Astrocyte (in vitro differentiated cells and primary cell): ENCODE results near the gene FTO.

Source experiments
- CTCF ChIP-seq: IDR thresholded peaks from 2 replicates; pipeline ENCODE4 v1.5.1; 2011; ENCODE audit warnings: low read depth, mild to moderate bottlenecking, inconsistent platforms, low read length, moderate library complexity; ENCODE audit not compliant: insufficient read depth
- EZH2 ChIP-seq: IDR thresholded peaks from 2 replicates; pipeline ENCODE4 v1.6.1; 2012; ENCODE audit warnings: mild to moderate bottlenecking, low read length, inconsistent platforms; ENCODE audit not compliant: insufficient read depth

GRCh38 chr16:54160939-54161897 is 457.3 kb downstream of the FTO start:
- no peak for TF ChIP-seq CTCF
- no peak for TF ChIP-seq EZH2
